Transverse colon (tissue), 3 donors: ENCODE results near the gene FNDC3B.

Experiments used
- POLR2A ChIP-seq: fragments of 450-650 bp; IDR thresholded peaks from one replicate; pipeline ENCODE4 v1.6.1; 2016; ENCODE audit warnings: antibody characterized with exemption, mild to moderate bottlenecking, moderate library complexity
- POLR2AphosphoS5 ChIP-seq, 3 donors: sonication (generic); formaldehyde crosslinking; IDR thresholded peaks; one replicate each; pipeline ENCODE4 v1.6.1; 2016; ENCODE audit warnings: antibody characterized with exemption in 3 of 3

- TF ChIP-seq POLR2AphosphoS5 (IDR thresholded peaks at IDR 0.05) (no peak), POLR2A (no peak)
Measured at GRCh38 chr3:172223870-172224269, 184.5 kb downstream of the FNDC3B start.
